ENCODE data around the gene TLDC2.
"Not testable (repeated sequence)": the region's sequence is repeated elsewhere in the genome, so short reads cannot be mapped to it uniquely, and the experiment has no call there.

The TLDC2 gene

GRCh38 chr20:36871640-36872570, 4.0 kb upstream of the TLDC2 start:
- DNase-seq, result no peak

GRCh38 chr20:36872852-36873251, 3.1 kb upstream of the TLDC2 start:
- no peak for DNase-seq

- no peak for DNase-seq
Measured at GRCh38 chr20:36873498-36874189, 2.3 kb upstream of the TLDC2 start.

- not testable (repeated sequence) for DNase-seq
Measured at GRCh38 chr20:36875093-36875492, 845 bp upstream of the TLDC2 start.

- DNase-seq, result no peak
Measured at GRCh38 chr20:36876473-36876833, 515 bp downstream of the TLDC2 start.

DNA sequence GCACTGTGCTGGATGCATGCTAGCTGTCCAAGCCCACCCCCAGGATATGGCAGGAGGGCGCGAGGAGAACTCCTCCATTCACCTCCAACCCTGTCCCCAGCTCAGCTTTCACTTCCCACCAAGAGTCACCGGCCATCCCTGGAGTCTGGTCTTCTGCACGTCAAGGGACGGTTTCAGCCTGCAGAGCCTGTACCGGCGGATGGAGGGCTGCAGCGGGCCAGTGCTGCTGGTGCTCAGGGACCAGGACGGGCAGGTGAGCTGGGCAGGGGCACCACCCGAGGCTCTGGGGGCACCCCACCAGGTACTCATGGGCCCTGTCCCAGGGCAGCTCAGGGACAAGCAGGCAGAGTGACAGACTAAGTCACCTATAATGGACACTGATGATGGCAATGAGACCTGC, 3.0 kb downstream of the TLDC2 start:
- DNase-seq, result no peak

DNA sequence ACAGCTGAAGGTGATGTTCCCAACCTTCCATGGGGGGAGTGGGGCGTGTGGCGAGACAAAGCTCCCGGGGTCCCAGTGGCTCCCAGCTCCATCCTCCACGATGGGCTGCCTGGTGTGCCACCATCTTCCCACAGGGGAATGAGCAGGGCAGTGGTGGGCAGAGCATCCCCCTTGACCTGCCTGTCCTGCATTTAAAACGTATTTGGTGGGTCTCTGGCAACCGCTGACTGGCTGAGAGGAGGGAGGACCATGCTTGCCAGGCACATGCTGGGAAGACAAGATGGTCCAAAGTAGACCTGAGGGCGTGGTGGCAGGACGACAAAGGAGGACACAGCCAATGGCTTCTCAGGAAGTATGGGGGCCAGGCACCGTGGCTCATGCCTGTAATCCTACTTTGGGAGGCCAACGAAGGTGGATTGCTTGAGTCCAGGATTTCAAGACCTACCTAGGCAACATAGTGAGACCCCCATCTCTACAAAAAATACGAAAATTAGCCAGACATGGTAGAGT, 4.9 kb downstream of the TLDC2 start:
- DNase-seq, result no peak

GRCh38 chr20:36881331-36881730, 5.4 kb downstream of the TLDC2 start:
- peak; percentile 3 for DNase-seq

GRCh38 chr20:36881888-36882287, 6.0 kb downstream of the TLDC2 start:
- DNase-seq, result peak; percentile 20

DNA sequence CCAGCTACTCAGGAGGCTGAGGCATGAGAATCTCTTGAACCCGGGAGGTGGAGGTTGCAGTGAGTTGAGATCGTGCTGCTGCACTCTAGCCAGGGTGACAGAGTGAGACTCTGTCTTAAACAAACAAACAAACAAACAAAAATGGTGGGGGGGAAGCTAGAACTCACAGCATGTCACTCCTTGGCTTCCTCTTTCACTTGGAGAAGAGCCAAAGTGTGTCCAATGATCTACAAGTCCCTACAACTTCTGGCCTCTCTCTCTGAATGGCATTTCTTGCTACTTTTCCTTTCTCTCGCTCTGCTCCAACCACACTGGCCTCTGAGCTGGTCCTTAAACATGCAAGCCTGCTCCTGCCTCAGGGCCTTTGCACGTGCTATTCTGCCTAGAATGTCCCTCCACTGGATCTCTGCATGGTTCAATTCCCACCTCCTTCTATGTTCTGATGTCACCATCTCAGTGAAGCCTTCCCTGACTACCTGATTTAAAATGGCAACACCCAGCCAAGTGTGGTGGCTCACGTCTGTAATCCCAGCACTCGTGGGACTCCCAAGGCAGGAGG, 8.1 kb downstream of the TLDC2 start:
- DNase-seq, result no peak

GRCh38 chr20:36885356-36885755, 9.4 kb downstream of the TLDC2 start:
- no peak for DNase-seq

- peak; percentile 74 for DNase-seq
Measured at GRCh38 chr20:36886859-36887751, 11.2 kb downstream of the TLDC2 start.

GRCh38 chr20:36887752-36888090, 11.8 kb downstream of the TLDC2 start:
- no peak for DNase-seq

GRCh38 chr20:36888880-36889516, 13.1 kb downstream of the TLDC2 start:
- no peak for DNase-seq

DNA sequence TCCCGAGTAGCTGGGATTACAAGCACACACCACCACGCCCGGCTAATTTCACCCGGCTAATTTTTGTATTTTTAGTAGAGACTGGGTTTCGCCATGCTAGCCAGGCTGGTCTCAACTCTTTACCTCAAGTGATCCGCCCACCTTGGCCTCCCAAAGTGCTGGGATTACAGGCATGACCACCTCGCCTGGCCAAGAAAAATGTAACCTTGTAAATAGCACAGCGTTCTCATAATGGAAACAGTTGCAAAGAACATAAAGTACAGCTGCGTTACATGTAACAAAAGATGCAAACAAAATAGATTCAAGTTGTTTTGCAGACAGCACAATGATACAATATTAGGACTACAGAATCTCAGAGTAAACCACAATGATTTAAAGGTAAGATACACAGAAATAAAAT, 14.6 kb downstream of the TLDC2 start:
- DNase-seq, result no peak

DNA sequence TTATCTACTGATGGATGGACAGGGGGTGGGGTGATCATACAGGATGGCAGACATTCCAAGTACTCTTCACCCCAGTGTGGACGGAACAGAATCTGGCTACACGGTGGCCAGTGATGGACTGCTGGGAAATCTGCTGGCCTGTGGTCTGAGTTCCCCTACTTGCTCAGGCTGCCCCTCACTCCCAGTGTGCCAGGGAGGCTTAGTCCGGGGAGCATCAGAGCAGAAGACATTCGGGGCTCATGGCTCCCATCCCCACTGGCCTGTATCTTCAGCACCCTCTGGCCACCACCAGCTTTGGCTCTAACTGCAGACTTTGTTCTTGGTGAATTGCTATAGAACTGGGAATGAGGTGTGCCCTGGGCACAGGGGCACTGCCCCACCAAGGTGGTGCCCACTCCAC, 15.3 kb downstream of the TLDC2 start:
- DNase-seq, result no peak

DNA sequence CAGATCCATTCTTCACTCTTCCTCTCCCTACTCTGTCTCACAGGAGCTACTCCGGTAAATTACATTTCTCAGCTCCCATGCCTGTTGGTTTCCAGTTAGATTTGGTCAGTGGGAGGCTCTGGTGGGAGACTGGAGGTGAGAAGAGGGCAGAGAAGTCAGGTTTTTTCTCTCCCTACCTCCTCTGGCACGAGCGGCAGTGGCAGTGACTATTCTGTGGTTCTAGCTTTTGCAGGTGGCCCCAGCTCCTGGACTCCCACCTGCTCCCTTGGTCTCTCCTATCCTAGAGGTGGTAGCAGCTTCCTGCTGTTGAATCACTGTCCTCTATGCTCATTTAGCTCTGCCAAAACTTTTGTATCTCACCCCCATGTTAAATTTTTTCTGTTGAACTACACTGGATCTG, 17.9 kb downstream of the TLDC2 start:
- DNase-seq, result no peak

DNA sequence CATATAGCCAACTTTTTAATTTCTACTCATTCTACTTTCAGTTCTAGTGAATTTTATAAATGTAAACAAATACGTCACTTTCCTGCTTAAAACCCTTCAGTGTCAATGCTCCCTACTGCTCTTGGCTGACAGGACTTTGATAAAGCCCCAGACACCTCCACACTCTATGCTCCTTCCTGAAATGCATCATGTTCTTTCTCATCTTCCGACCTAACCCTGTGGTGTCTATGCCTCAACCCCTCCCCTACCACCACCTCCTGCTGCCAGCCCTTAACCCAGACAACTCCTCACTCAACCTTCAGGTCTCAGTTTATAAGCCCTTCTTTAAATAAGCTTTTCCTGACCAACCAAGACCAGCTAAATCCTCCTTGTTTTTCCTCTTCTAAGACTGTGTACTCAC, 19.1 kb downstream of the TLDC2 start:
- no peak for DNase-seq

GRCh38 chr20:36904690-36905089, 28.8 kb downstream of the TLDC2 start:
- no peak for DNase-seq

DNA sequence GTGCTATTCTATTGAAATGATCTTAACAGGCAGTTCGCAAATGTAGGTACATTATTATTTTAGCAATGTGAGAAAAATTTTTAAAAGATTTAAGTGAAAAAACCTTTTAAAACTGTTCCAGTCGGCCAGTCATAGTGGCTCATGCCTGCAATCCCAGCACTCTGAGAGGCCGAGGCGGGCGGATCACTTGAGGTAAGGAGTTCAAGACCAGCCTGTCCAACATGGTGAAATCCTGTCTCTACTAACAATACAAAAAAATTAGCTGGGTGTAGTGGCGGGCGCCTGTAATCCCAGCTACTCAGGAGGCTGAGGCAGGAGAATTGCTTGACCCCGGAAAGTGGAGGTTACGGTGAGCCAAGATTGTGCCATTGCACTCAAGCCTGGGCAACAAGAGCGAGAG, 29.6 kb downstream of the TLDC2 start:
- DNase-seq, result not testable (repeated sequence)

- DNase-seq, result not testable (repeated sequence)
Measured at GRCh38 chr20:36906086-36906485, 30.1 kb downstream of the TLDC2 start.

DNA sequence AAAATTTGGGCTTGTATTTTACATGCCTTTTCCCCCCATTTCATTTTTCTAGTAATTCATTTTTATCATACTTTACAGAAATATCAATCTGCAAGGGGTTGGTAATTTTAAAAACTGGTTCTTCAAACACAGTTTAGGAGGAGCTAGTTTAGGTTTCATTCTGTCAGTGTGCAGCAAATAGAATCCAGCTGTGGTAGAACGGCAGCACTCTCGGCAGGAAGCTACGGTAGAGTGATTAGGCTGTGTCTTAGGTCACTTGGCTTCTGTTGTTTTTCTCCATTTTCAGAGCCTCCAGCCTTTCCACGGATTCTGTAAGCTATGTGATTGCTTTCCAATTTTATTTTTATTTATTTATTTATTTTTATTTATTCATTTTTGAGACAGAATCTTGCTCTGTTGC, 32.7 kb downstream of the TLDC2 start:
- no peak for DNase-seq
